HepG2 (cell line): ENCODE data around the gene THOC6. TPM values are rescaled to one million over a fixed set of nuclear protein-coding genes. Genes with fewer than 3 reads are reported as not detected.

ENCODE experiments used
- GABPB1 ChIP-seq: IDR thresholded peaks from 2 replicates; pipeline ENCODE4 v1.6.1; 2016; ENCODE audit warnings: mild to moderate bottlenecking, missing genetic modification reagents, moderate library complexity, missing compliant biosample characterization
- RNF2 ChIP-seq: fragments of 450-650 bp; conservative IDR thresholded peaks from 2 replicates; pipeline ENCODE4 v1.6.1; 2016; ENCODE audit warnings: low read depth
- polyA plus RNA-seq, 8 experiments: library from polyadenylated mRNA; depleted of rRNA in 3 of 8; stranded (reverse) in 7 of 8; unstranded in 1 of 8; fragments of >200 nt; fragmentation: Illumina TruSeq in 4 of 8; extraction: Trizol in 4 of 8; gene quantifications; 2 replicates each; pipeline versions ENCODE4 v1.2.1 to v1.2.3, GENCODE V29; 2011 to 2016; ENCODE audit warnings: low read depth in 4 of 8, missing spikeins in 1 of 8, mixed read lengths in 1 of 8; ENCODE audit not compliant: insufficient read depth in 1 of 8
- total RNA-seq, 5 experiments: library from RNA; depleted of rRNA; stranded (reverse); fragments of >200 nt; fragmentation: Illumina TruSeq; extraction: Trizol; gene quantifications; 2 replicates each; pipeline ENCODE4 v1.2.3, GENCODE V29; 2016; ENCODE audit warnings: low read depth in 1 of 5
- TF ChIP-seq, protein P1 (sequence below): sonication (generic); formaldehyde crosslinking; conservative IDR thresholded peaks from 2 replicates; pipeline ENCODE4 v1.4.0; 2020; ENCODE audit warnings: missing genetic modification reagents
- TF ChIP-seq, protein P2 (sequence below): sonication (generic); formaldehyde crosslinking; IDR thresholded peaks from 2 replicates; pipeline ENCODE4 v1.4.0; 2020; ENCODE audit warnings: missing genetic modification reagents
- TF ChIP-seq, protein P3 (sequence below): sonication (generic); formaldehyde crosslinking; conservative IDR thresholded peaks from 2 replicates; pipeline ENCODE4 v1.5.0; 2020; ENCODE audit warnings: missing genetic modification reagents
- TF ChIP-seq, protein P4 (sequence below): sonication (generic); formaldehyde crosslinking; IDR thresholded peaks from 2 replicates; pipeline ENCODE4 v1.4.0; 2020; ENCODE audit warnings: missing genetic modification reagents
- TF ChIP-seq, protein P5 (sequence below): IDR thresholded peaks from 2 replicates; pipeline ENCODE4 v1.6.1; 2016; ENCODE audit warnings: low read depth, missing genetic modification reagents, missing compliant biosample characterization

Gene THOC6
- total and polyA plus RNA-seq, 2 of the 13 experiments (the other 11 are each of a cell fraction or from before 2014, with no cell fraction given): 32.1 to 37.0 TPM

DNA sequence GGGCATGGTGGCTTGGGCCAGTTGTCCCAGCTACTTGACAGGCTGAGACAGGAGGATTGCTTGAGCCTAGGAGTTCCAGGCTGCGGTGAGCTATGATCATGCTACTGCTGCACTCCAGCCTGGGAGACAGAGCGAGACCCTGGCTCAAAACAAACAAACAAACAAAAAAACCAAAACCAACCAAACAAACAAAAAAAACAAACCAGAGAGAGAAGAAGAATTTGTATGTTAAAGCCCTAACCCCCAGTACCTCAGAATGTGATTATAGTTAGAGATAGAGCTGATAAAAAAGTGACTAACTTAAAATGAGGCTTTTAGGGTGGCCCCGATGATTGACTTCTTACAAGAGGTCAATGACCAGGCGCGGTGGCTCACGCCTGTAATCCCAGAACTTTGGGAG lies 20.9 kb downstream of the THOC6 start (continued):
- TF ChIP-seq, protein P1, sequence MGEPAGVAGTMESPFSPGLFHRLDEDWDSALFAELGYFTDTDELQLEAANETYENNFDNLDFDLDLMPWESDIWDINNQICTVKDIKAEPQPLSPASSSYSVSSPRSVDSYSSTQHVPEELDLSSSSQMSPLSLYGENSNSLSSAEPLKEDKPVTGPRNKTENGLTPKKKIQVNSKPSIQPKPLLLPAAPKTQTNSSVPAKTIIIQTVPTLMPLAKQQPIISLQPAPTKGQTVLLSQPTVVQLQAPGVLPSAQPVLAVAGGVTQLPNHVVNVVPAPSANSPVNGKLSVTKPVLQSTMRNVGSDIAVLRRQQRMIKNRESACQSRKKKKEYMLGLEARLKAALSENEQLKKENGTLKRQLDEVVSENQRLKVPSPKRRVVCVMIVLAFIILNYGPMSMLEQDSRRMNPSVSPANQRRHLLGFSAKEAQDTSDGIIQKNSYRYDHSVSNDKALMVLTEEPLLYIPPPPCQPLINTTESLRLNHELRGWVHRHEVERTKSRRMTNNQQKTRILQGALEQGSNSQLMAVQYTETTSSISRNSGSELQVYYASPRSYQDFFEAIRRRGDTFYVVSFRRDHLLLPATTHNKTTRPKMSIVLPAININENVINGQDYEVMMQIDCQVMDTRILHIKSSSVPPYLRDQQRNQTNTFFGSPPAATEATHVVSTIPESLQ (CRISPR knock-in tag): no peak
- TF ChIP-seq, protein P2, sequence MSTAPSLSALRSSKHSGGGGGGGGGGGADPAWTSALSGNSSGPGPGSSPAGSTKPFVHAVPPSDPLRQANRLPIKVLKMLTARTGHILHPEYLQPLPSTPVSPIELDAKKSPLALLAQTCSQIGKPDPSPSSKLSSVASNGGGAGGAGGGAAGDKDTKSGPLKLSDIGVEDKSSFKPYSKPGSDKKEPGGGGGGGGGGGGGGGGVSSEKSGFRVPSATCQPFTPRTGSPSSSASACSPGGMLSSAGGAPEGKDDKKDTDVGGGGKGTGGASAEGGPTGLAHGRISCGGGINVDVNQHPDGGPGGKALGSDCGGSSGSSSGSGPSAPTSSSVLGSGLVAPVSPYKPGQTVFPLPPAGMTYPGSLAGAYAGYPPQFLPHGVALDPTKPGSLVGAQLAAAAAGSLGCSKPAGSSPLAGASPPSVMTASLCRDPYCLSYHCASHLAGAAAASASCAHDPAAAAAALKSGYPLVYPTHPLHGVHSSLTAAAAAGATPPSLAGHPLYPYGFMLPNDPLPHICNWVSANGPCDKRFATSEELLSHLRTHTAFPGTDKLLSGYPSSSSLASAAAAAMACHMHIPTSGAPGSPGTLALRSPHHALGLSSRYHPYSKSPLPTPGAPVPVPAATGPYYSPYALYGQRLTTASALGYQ (CRISPR knock-in tag): no peak
- no peak for TF ChIP-seq GABPB1
- TF ChIP-seq, protein P3, sequence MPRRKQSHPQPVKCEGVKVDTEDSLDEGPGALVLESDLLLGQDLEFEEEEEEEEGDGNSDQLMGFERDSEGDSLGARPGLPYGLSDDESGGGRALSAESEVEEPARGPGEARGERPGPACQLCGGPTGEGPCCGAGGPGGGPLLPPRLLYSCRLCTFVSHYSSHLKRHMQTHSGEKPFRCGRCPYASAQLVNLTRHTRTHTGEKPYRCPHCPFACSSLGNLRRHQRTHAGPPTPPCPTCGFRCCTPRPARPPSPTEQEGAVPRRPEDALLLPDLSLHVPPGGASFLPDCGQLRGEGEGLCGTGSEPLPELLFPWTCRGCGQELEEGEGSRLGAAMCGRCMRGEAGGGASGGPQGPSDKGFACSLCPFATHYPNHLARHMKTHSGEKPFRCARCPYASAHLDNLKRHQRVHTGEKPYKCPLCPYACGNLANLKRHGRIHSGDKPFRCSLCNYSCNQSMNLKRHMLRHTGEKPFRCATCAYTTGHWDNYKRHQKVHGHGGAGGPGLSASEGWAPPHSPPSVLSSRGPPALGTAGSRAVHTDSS (CRISPR knock-in tag): no peak
- TF ChIP-seq, protein P4, sequence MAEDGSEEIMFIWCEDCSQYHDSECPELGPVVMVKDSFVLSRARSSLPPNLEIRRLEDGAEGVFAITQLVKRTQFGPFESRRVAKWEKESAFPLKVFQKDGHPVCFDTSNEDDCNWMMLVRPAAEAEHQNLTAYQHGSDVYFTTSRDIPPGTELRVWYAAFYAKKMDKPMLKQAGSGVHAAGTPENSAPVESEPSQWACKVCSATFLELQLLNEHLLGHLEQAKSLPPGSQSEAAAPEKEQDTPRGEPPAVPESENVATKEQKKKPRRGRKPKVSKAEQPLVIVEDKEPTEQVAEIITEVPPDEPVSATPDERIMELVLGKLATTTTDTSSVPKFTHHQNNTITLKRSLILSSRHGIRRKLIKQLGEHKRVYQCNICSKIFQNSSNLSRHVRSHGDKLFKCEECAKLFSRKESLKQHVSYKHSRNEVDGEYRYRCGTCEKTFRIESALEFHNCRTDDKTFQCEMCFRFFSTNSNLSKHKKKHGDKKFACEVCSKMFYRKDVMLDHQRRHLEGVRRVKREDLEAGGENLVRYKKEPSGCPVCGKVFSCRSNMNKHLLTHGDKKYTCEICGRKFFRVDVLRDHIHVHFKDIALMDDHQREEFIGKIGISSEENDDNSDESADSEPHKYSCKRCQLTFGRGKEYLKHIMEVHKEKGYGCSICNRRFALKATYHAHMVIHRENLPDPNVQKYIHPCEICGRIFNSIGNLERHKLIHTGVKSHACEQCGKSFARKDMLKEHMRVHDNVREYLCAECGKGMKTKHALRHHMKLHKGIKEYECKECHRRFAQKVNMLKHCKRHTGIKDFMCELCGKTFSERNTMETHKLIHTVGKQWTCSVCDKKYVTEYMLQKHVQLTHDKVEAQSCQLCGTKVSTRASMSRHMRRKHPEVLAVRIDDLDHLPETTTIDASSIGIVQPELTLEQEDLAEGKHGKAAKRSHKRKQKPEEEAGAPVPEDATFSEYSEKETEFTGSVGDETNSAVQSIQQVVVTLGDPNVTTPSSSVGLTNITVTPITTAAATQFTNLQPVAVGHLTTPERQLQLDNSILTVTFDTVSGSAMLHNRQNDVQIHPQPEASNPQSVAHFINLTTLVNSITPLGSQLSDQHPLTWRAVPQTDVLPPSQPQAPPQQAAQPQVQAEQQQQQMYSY: no peak
- TF ChIP-seq, protein P5, sequence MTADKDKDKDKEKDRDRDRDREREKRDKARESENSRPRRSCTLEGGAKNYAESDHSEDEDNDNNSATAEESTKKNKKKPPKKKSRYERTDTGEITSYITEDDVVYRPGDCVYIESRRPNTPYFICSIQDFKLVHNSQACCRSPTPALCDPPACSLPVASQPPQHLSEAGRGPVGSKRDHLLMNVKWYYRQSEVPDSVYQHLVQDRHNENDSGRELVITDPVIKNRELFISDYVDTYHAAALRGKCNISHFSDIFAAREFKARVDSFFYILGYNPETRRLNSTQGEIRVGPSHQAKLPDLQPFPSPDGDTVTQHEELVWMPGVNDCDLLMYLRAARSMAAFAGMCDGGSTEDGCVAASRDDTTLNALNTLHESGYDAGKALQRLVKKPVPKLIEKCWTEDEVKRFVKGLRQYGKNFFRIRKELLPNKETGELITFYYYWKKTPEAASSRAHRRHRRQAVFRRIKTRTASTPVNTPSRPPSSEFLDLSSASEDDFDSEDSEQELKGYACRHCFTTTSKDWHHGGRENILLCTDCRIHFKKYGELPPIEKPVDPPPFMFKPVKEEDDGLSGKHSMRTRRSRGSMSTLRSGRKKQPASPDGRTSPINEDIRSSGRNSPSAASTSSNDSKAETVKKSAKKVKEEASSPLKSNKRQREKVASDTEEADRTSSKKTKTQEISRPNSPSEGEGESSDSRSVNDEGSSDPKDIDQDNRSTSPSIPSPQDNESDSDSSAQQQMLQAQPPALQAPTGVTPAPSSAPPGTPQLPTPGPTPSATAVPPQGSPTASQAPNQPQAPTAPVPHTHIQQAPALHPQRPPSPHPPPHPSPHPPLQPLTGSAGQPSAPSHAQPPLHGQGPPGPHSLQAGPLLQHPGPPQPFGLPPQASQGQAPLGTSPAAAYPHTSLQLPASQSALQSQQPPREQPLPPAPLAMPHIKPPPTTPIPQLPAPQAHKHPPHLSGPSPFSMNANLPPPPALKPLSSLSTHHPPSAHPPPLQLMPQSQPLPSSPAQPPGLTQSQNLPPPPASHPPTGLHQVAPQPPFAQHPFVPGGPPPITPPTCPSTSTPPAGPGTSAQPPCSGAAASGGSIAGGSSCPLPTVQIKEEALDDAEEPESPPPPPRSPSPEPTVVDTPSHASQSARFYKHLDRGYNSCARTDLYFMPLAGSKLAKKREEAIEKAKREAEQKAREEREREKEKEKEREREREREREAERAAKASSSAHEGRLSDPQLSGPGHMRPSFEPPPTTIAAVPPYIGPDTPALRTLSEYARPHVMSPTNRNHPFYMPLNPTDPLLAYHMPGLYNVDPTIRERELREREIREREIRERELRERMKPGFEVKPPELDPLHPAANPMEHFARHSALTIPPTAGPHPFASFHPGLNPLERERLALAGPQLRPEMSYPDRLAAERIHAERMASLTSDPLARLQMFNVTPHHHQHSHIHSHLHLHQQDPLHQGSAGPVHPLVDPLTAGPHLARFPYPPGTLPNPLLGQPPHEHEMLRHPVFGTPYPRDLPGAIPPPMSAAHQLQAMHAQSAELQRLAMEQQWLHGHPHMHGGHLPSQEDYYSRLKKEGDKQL (CRISPR knock-in tag): no peak
- no peak for TF ChIP-seq RNF2
